ENCODE measurements around the gene E2F2. TPM values are rescaled to one million over a fixed set of nuclear protein-coding genes. Genes with fewer than 3 reads are reported as not detected.

E2F2 gene
- total and polyA plus RNA-seq, 7 experiments from 2014 or later, result 0.14 to 65.7 (median 2.5) TPM; not detected in 3

DNA sequence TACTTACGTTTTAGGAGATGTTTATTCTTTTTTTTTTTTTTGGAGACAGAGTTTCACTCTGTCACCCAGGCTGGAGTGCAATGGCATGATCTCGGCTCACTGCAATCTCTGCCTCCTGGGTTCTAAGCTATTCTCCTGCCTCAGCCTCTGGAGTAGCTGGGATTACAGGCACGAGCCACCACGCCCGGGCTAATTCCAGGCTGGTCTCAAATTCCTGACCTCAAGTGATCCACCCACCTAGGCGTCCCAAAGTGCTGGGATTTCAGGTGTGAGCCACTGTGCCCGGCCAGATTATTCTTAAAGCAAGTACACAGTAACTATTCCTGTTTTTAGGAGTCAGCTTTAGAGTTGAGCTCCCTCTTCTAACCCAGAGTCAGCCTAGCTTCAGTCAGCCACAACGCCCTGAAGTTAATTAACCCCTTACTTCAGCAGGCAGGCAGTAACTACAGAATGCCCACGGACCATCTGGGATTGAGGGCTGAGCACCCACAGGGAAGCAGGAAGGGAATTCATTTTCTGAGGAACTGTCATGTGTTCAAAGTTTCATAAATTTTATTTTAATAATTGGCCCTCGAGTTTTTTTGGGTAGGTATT is 33.6 kb upstream of the E2F2 start:
- ChIA-PET CTCF (interaction anchor here (0.6 to 25.8 kb wide), 3 partner anchors 10 to 68 kb away, joined by 4 to 643 read pairs (median 5); no protein-coding TSS in a partner anchor), POLR2A (interaction anchor here (0.6 to 57.7 kb wide), 6 partner anchors 10 to 71 kb away, joined by 3 to 1267 read pairs (median 16); no protein-coding TSS in a partner anchor)
- Histone ChIP-seq H3K27me3 (ENCODE audit: control insufficient read depth in 2 of 2, insufficient read depth in 2 of 2, low read length in 2 of 2) (no peaks in the 10 kb centered on the region), H3K27ac (ENCODE audit: low read depth, low read length) (no peak overlapping the region), H3K9me3 (ENCODE audit: control insufficient read depth in 2 of 3, low read length in 3 of 3) (no peaks in the 10 kb centered on the region), H3K36me3 (ENCODE audit: control insufficient read depth in 2 of 3, insufficient read depth in 3 of 3, low read length in 3 of 3) (no peaks in the 10 kb centered on the region), H3K4me1 (ENCODE audit: control insufficient read depth in 2 of 2, insufficient read depth in 2 of 2, low read length in 2 of 2) (peaks cover 0 to 22% of the 10 kb centered on the region in 2 donors), H3K4me3 (ENCODE audit: low read length) (no peak overlapping the region)
- intact Hi-C loops (cut with micrococcal nuclease), result no loop called here
- no peak for DNase-seq
- Mint-ChIP-seq H3K27ac (no peak overlapping the region), H3K9me3 (peaks cover 0 to 1% (median 0%) of the 10 kb centered on the region in 11 donors), H3K36me3 (peaks cover 0 to 6% (median 0%) of the 10 kb centered on the region in 5 donors), H3K4me3 (no peak overlapping the region), H3K4me1 (peaks cover 34 to 75% (median 68%) of the 10 kb centered on the region in 7 donors), H3K27me3 (peaks cover 0 to 89% (median 6%) of the 10 kb centered on the region in 5 donors)
- no peak for ATAC-seq

DNA sequence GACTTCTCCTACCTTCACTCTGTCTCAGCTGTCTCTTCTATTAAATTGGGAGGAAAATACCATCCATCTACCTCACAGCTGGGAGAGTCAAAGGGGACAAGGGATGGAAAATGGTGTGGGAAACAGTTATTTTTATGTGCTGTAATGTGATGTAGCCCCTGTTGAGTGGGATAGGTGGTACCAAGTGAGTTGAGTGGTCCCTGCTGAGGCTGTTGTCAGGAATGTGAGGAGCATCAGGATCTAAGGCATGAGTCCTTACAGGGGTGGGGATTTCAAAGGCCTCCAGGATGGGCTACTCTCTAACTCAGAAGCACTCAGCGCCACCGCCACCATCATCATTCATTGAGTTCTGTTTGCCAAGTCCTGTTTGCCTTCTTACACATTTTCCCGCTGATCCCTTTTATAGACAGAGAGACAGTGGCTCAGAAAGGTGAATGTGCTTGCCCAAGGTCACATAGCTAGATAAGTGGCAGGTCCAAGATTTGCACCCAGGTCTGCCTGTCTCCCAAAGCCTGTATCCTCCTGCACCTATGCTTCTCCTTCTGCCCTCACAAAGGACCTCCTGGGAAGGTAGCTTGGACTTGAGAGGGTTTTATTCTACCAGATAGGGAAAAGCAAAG is 32.8 kb upstream of the E2F2 start:
- Mint-ChIP-seq H3K4me1 (peaks cover 36 to 75% (median 65%) of the 10 kb centered on the region in 7 donors), H3K4me3 (peak overlapping the region in 7 of 10 donors; percentile 19 to 66 (median 58)), H3K27me3 (peaks cover 0 to 85% (median 6%) of the 10 kb centered on the region in 5 donors), H3K9me3 (peaks cover 0 to 1% (median 0%) of the 10 kb centered on the region in 11 donors), H3K27ac (peak overlapping the region in 5 of 9 donors; percentile 25 to 96 (median 56)), H3K36me3 (peaks cover 0 to 6% (median 0%) of the 10 kb centered on the region in 5 donors)
- no peak overlapping the region for H3K4me3 ChIP-seq (ENCODE audit: low read length)
- H3K27ac ChIP-seq (ENCODE audit: low read depth, low read length), result no peak overlapping the region
- H3K27me3 ChIP-seq (ENCODE audit: control insufficient read depth in 2 of 2, insufficient read depth in 2 of 2, low read length in 2 of 2), result no peaks in the 10 kb centered on the region
- intact Hi-C loops (cut with micrococcal nuclease), result no loop called here
- ChIA-PET CTCF (interaction anchor here (1.3 to 25.8 kb wide), 2 partner anchors 9 to 69 kb away, joined by 4 to 643 read pairs; no protein-coding TSS in a partner anchor), POLR2A (interaction anchor here (0.6 to 57.7 kb wide), 6 partner anchors 9 to 71 kb away, joined by 3 to 1267 read pairs (median 16); no protein-coding TSS in a partner anchor)
- ATAC-seq (no peak), DNase-seq (no peak)
- H3K9me3 ChIP-seq (ENCODE audit: control insufficient read depth in 2 of 3, low read length in 3 of 3), result no peaks in the 10 kb centered on the region
- peaks cover 2 to 22% of the 10 kb centered on the region in 2 donors for H3K4me1 ChIP-seq (ENCODE audit: control insufficient read depth in 2 of 2, insufficient read depth in 2 of 2, low read length in 2 of 2)
- H3K36me3 ChIP-seq (ENCODE audit: control insufficient read depth in 2 of 3, insufficient read depth in 3 of 3, low read length in 3 of 3), result peaks cover 0 to 5% (median 0%) of the 10 kb centered on the region in 3 experiments

DNA sequence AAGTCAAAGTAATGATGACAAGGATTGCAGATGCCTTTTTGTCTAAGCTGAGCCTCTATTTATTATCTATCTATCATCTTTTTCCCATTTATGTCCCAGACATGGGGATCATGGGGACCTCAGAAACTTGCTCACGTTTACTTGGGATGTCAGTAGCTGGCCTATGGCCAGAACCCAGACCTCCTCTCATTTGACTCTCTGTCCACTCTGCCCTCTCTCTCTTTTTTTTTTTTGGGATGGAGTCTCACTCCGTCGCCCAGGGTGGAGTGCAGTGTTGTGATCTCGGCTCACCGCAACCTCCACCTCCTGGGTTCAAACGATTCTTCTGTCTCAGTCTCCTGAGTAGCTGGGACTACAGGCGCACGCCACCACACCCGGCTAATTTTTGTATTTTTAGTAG is 32.0 kb upstream of the E2F2 start:
- H3K36me3 ChIP-seq (ENCODE audit: control insufficient read depth in 2 of 3, insufficient read depth in 3 of 3, low read length in 3 of 3), result peaks cover 0 to 10% (median 0%) of the 10 kb centered on the region in 3 experiments
- H3K4me1 ChIP-seq (ENCODE audit: control insufficient read depth in 2 of 2, insufficient read depth in 2 of 2, low read length in 2 of 2), result peaks cover 6 to 22% of the 10 kb centered on the region in 2 donors
- intact Hi-C loops (cut with micrococcal nuclease), result no loop called here
- peaks cover 0 to 1% (median 0%) of the 10 kb centered on the region in 11 donors for H3K9me3 Mint-ChIP-seq
- H3K27me3 ChIP-seq (ENCODE audit: control insufficient read depth in 2 of 2, insufficient read depth in 2 of 2, low read length in 2 of 2), result no peaks in the 10 kb centered on the region
- no peaks in the 10 kb centered on the region for H3K9me3 ChIP-seq (ENCODE audit: control insufficient read depth in 2 of 3, low read length in 3 of 3)
- peaks cover 0 to 4% (median 0%) of the 10 kb centered on the region in 5 donors for H3K36me3 Mint-ChIP-seq
- ATAC-seq (no peak), DNase-seq (no peak)
- H3K4me1 Mint-ChIP-seq, result peaks cover 29 to 68% (median 59%) of the 10 kb centered on the region in 7 donors
- H3K27ac ChIP-seq (ENCODE audit: low read depth, low read length), result no peak overlapping the region
- H3K4me3 ChIP-seq (ENCODE audit: low read length), result no peak overlapping the region
- POLR2A ChIA-PET, result interaction anchor here (0.7 to 57.7 kb wide), 6 partner anchors 10 to 76 kb away, joined by 3 to 1267 read pairs (median 4); no protein-coding TSS in a partner anchor
- peak overlapping the region; percentile 29 to 66 (median 48) for H3K4me3 Mint-ChIP-seq
- CTCF ChIA-PET, result interaction anchor here (25.8 kb wide), 1 partner anchor 70 kb away, joined by 643 read pairs; no protein-coding TSS in a partner anchor
- peaks cover 0 to 78% (median 0%) of the 10 kb centered on the region in 5 donors for H3K27me3 Mint-ChIP-seq
- H3K27ac Mint-ChIP-seq, result peak overlapping the region in 6 of 9 donors; percentile 12 to 96 (median 67)

DNA sequence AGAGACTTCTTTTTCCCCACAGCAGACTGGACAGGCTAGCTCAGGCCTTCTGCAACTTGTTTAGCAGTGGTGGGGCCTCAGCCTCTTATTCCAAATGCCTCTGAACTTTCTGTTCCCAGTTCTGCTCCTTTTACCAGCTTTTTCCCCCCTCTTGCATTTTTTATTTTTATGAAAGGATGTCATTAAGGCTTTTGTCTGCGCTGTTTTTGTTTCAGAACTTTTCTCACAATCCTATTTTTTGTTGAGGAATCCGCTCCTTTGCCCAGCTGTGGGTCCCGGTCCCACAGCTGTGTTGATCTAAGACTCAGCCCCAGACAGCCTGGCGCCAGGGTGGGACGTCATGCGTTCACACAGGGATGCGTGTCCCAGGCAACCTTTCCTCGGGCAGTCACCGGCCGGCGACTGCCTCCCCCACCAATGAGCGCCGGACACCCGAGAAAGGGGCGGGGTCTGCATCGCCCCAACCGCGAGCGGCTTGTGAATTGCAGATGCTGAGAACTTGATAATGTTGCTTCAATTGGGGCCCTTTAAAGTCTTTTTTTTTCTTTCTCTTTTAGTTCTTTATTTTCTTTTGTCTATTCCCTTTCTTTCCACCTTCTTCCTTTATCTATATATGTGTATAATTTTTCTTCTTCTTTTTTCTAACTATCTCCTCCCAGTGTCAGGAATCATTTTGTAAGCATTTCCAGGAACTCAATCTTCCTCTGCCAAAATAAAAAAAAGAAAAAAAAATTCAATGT is 31.3 kb upstream of the E2F2 start:
- CTCF ChIA-PET, result interaction anchor here (25.8 kb wide), 1 partner anchor 71 kb away, joined by 643 read pairs; no protein-coding TSS in a partner anchor
- Mint-ChIP-seq H3K9me3 (peaks cover 0 to 1% (median 0%) of the 10 kb centered on the region in 11 donors), H3K27ac (peak overlapping the region in 8 of 9 donors; percentile 47 to 96 (median 82)), H3K4me1 (peaks cover 35 to 69% (median 62%) of the 10 kb centered on the region in 7 donors), H3K36me3 (peaks cover 0 to 8% (median 5%) of the 10 kb centered on the region in 5 donors), H3K4me3 (peak overlapping the region in 9 of 10 donors; percentile 52 to 71 (median 57)), H3K27me3 (peaks cover 0 to 72% (median 0%) of the 10 kb centered on the region in 5 donors)
- no peak for ATAC-seq
- Histone ChIP-seq H3K27ac (ENCODE audit: low read depth, low read length) (peak overlapping the region; percentile 58), H3K4me3 (ENCODE audit: low read length) (no peak overlapping the region), H3K27me3 (ENCODE audit: control insufficient read depth in 2 of 2, insufficient read depth in 2 of 2, low read length in 2 of 2) (no peaks in the 10 kb centered on the region), H3K9me3 (ENCODE audit: control insufficient read depth in 2 of 3, low read length in 3 of 3) (no peaks in the 10 kb centered on the region), H3K36me3 (ENCODE audit: control insufficient read depth in 2 of 3, insufficient read depth in 3 of 3, low read length in 3 of 3) (peaks cover 0 to 10% (median 0%) of the 10 kb centered on the region in 3 experiments), H3K4me1 (ENCODE audit: control insufficient read depth in 2 of 2, insufficient read depth in 2 of 2, low read length in 2 of 2) (peaks cover 6 to 19% of the 10 kb centered on the region in 2 donors)
- DNase-seq, result peak in 2 of 9 donors; percentile 28 to 57
- POLR2A ChIA-PET, result interaction anchor here (0.7 to 57.7 kb wide), 6 partner anchors 9 to 77 kb away, joined by 3 to 1267 read pairs (median 6); no protein-coding TSS in a partner anchor
- intact Hi-C loops (cut with micrococcal nuclease), result no loop called here

DNA sequence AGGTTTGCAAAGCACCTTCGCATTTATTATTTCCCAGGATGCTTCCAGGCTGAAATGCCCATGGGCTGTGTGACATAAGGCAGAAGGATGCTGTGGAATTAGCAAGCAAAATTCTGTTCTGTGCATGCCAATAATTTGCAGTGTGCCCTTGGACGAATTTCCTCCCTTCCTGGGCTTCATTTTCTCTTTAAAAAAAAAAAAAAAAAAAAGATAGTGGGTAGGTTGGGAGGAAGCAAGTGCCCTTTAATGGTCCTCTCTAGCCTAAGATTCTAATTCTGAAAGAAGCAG is 30.7 kb upstream of the E2F2 start:
- no peak for DNase-seq
- Mint-ChIP-seq H3K4me1 (peaks cover 37 to 70% (median 64%) of the 10 kb centered on the region in 7 donors), H3K27ac (peak overlapping the region in 7 of 9 donors; percentile 1 to 96 (median 55)), H3K4me3 (peak overlapping the region in 6 of 10 donors; percentile 3 to 56 (median 29)), H3K9me3 (no peaks in the 10 kb centered on the region), H3K36me3 (peaks cover 0 to 7% (median 5%) of the 10 kb centered on the region in 5 donors), H3K27me3 (peaks cover 0 to 67% (median 0%) of the 10 kb centered on the region in 5 donors)
- no peaks in the 10 kb centered on the region for H3K27me3 ChIP-seq (ENCODE audit: control insufficient read depth in 2 of 2, insufficient read depth in 2 of 2, low read length in 2 of 2)
- no peak for ATAC-seq
- CTCF ChIA-PET, result interaction anchor here (25.8 kb wide), 1 partner anchor 71 kb away, joined by 643 read pairs; no protein-coding TSS in a partner anchor
- H3K27ac ChIP-seq (ENCODE audit: low read depth, low read length), result peak overlapping the region; percentile 58
- POLR2A ChIA-PET, result interaction anchor here (1.2 to 57.7 kb wide), 3 partner anchors 16 to 58 kb away, joined by 10 to 1267 read pairs (median 261); no protein-coding TSS in a partner anchor
- intact Hi-C loops (cut with micrococcal nuclease), result no loop called here
- H3K4me3 ChIP-seq (ENCODE audit: low read length), result no peak overlapping the region
- peaks cover 6 to 24% of the 10 kb centered on the region in 2 donors for H3K4me1 ChIP-seq (ENCODE audit: control insufficient read depth in 2 of 2, insufficient read depth in 2 of 2, low read length in 2 of 2)
- peaks cover 0 to 10% (median 0%) of the 10 kb centered on the region in 3 experiments for H3K36me3 ChIP-seq (ENCODE audit: control insufficient read depth in 2 of 3, insufficient read depth in 3 of 3, low read length in 3 of 3)
- H3K9me3 ChIP-seq (ENCODE audit: control insufficient read depth in 2 of 3, low read length in 3 of 3), result no peaks in the 10 kb centered on the region
